Heart left ventricle (tissue), 13 donors: ENCODE measurements around the gene MAGEA8.

Source experiments
- CTCF ChIP-seq, 12 donors: fragments of 200-600 bp; sonication (generic) in 4 of 12; IDR thresholded peaks; one replicate each; pipeline versions ENCODE4 v1.5.0 to v1.8.0; 2018 to 2022; ENCODE audit warnings: antibody characterized with exemption in 12 of 12, mild to moderate bottlenecking in 5 of 12
- POLR2A ChIP-seq, 2 donors: fragments of 450-650 bp; IDR thresholded peaks; one replicate each; pipeline ENCODE4 v1.6.1; 2017; ENCODE audit warnings: antibody characterized with exemption in 2 of 2, mild to moderate bottlenecking in 2 of 2, moderate library complexity in 2 of 2
- donor health status: ischemic (EF 13 %, LVEDD 7.1; RV severe dilation, severe dysfunction).
- donor health status: DM: no; HTN: yes; CAD: no.
- donor health status: DM: no; HTN: no; CAD: no.
- donor health status: ischemic (EF 25% LVEDD 6.9; RV normal size, moderate dysfunction).
- donor health status: ischemic (EF 25% LVEDD 5.7; RV mildly dilated, moderate dysfunction).
- donor health status: ischemic (EF 35%, LVEDD 5.7; RV mildly dilated, moderate dysfunction).
- donor health status: nonischemic (EF 11% LVEDD 7.7; RV severe dilation, severe dysfunction).
- donor health status: DM: yes; HTN: yes; CAD: no.
- donor health status: PGD.
- donor health status: ischemic (EF 29% LVEDD 5.4; RV normal size, mild dysfunction).
- donor health status: nonischemic (EF 23%, LVEDD 6.1; RV moderate dilation, normal function).

- no peak for TF ChIP-seq CTCF (IDR thresholded peaks at IDR 0.05)
- TF ChIP-seq POLR2A (IDR thresholded peaks at IDR 0.05), result no peak
These were observed 20.5 kb upstream of the MAGEA8 start for GRCh38 chrX:149860445-149860844.
